ENCODE results near the gene FBXO31.

GRCh38 chr16:87329436-87330256, 53.9 kb downstream of the FBXO31 start:
- TF ChIP-seq POLR2A (IDR thresholded peaks at IDR 0.05) (no peak), CTCF (IDR thresholded peaks at IDR 0.05) (no peak)
